ENCODE results near the gene TMUB1.

GRCh38 chr7:151075662-151075971 is 7.7 kb downstream of the TMUB1 start:
- TF ChIP-seq CTCF (conservative IDR thresholded peaks at IDR 0.05; ENCODE audit: low read length), result no peak
- no peak for TF ChIP-seq EZH2phosphoT487 (IDR thresholded peaks at IDR 0.05; ENCODE audit: borderline replicate concordance, low read depth, low read length)

Data from OCI-LY7 (cell line).